SIG-M5 treated with dmso at 0.1 percent for 504 hours (cell line): ENCODE results near the gene GLIS1.
"Not testable (repeated sequence)": the region's sequence is repeated elsewhere in the genome, so short reads cannot be mapped to it uniquely, and the experiment has no call there.

Source experiments
- DNase-seq: peaks from one replicate; lab custom pipeline; 2025; ENCODE audit not compliant: unreplicated experiment; lab: John Stamatoyannopoulos, UW

GLIS1 gene

GRCh38 chr1:53656747-53657530 is 82.0 kb downstream of the GLIS1 start:
- DNase-seq: no peak

GRCh38 chr1:53655931-53656746 is 82.8 kb downstream of the GLIS1 start:
- no peak for DNase-seq

- DNase-seq: no peak
These were observed 84.5 kb downstream of the GLIS1 start for GRCh38 chr1:53654216-53655210.

GRCh38 chr1:53653631-53654030 is 85.3 kb downstream of the GLIS1 start:
- DNase-seq: no peak

GRCh38 chr1:53653200-53653575 is 85.8 kb downstream of the GLIS1 start:
- no peak for DNase-seq

GRCh38 chr1:53652441-53653199 is 86.3 kb downstream of the GLIS1 start:
- no peak for DNase-seq

GRCh38 chr1:53651356-53651755 is 87.6 kb downstream of the GLIS1 start:
- no peak for DNase-seq

GRCh38 chr1:53648516-53648915 is 90.4 kb downstream of the GLIS1 start:
- DNase-seq: no peak

GRCh38 chr1:53647915-53648314 is 91.0 kb downstream of the GLIS1 start:
- not testable (repeated sequence) for DNase-seq

GRCh38 chr1:53646732-53647131 is 92.2 kb downstream of the GLIS1 start:
- DNase-seq: no peak

GRCh38 chr1:53645690-53646078 is 93.3 kb downstream of the GLIS1 start:
- DNase-seq: no peak

GRCh38 chr1:53644909-53645689 is 93.9 kb downstream of the GLIS1 start:
- DNase-seq: no peak

GRCh38 chr1:53644496-53644895 is 94.5 kb downstream of the GLIS1 start:
- DNase-seq: no peak

- DNase-seq: no peak
These were observed 95.0 kb downstream of the GLIS1 start for GRCh38 chr1:53643881-53644390.

GRCh38 chr1:53643041-53643880 is 95.7 kb downstream of the GLIS1 start:
- DNase-seq: no peak

GRCh38 chr1:53642607-53643006 is 96.4 kb downstream of the GLIS1 start:
- no peak for DNase-seq

- no peak for DNase-seq
These were observed 96.8 kb downstream of the GLIS1 start for GRCh38 chr1:53642215-53642555.

- no peak for DNase-seq
These were observed 97.3 kb downstream of the GLIS1 start for GRCh38 chr1:53641481-53642214.
